OCI-M2 (cell line): ENCODE results near the gene TMEM176A.
"Not testable (repeated sequence)": the region's sequence is repeated elsewhere in the genome, so short reads cannot be mapped to it uniquely, and the experiment has no call there.

Source experiments
- DNase-seq: peaks from one replicate; lab custom pipeline; 2025; ENCODE audit not compliant: unreplicated experiment; lab: John Stamatoyannopoulos, UW

Gene TMEM176A, protein sequence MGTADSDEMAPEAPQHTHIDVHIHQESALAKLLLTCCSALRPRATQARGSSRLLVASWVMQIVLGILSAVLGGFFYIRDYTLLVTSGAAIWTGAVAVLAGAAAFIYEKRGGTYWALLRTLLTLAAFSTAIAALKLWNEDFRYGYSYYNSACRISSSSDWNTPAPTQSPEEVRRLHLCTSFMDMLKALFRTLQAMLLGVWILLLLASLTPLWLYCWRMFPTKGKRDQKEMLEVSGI

GRCh38 chr7:150800581-150801241, at the start of gene TMEM176A:
TMEM176A (plus strand) TSS chr7:150800769; CDS start chr7:150801551, 782 bp downstream.
- no peak for DNase-seq

DNA sequence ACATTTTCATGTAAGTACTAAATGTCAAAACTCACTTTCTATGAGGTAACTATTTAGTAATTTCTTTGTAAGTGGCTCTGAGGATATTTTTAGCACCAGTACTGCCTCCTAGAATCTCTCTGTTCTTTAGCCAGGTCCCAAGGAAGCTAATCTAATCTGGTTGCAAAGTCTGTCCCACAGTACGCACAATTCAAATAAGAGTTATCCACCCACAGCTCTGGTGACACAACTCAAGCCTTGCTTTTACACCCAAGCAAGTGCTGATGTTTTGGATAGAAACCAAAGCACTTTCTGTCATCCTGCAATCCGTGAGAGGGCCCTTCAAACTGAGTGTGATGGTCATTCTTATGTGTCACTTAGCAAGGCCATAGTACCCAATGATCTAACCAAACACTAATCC, 48.9 kb upstream of the TMEM176A start:
- DNase-seq, result no peak

- DNase-seq, result no peak
These were observed 47.3 kb upstream of the TMEM176A start for GRCh38 chr7:150753239-150753638.

DNA sequence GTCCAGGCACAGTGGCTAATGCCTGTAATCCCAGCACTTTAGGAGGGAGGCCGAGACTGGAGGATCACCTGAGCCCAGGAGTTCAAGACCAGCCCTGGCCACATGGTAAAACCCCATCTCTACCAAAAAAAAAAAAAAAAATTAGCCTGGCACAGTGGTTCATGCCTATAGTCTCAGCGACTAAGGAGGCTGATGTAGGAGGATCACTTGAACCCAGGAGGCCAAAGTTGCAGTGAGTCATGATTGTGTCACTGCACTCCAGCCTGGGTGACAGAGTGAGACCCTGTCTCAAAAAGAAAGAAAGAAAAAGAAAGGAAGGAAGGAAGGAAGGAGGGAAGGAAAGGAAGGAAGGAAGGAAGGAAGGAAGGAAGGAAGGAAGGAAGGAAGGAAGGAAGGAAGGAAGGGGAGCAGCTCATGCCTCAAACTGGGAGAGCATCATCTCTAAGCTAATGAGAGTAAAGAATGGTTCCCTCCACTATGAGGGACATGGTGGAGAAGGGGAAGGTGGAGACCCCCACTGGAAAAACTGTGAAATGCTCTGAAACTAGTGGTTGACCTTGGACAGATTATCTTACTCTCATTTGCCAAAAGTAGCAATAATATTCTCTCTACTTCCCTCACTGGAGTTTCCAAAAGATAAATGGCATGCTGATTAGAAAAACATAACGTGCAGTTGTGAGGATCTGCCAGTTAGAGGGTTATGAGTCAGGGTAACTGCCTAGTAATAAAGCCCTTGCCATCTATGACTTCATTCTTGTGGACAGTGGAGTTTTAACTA, 46.6 kb upstream of the TMEM176A start:
- no peak for DNase-seq

GRCh38 chr7:150754951-150755350, 45.6 kb upstream of the TMEM176A start:
- DNase-seq, result no peak

DNA sequence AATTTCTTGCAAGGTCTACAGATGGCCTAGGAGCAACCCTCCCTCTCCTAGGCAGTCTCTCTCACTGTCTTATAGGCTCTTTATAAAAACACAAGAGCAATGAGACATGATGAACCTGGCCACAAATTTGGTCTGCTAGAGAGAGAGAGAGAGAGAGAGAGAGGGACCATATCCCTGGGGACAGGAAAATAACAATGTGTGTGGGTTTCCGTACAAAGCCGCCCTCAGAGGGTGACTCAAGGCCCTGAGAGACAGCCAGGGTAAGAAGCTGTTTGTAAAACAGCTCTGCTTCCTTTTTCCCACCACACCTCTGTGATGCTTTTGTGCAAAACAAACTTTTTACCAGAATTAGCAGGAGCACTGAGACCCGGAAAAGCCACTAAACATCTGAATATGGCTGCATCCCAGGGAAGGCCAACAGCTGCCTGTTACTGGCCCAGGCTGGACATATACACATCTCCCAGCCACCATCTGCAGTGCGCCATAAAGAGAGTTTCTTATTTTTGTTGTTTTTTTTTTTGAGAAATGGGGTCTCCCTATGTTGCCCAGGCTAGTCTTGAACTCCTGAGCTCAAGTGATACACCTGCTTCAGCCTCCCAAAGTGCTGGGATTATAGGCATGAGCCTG, 45.0 kb upstream of the TMEM176A start:
- DNase-seq, result no peak

GRCh38 chr7:150756166-150756565, 44.4 kb upstream of the TMEM176A start:
- DNase-seq, result no peak

DNA sequence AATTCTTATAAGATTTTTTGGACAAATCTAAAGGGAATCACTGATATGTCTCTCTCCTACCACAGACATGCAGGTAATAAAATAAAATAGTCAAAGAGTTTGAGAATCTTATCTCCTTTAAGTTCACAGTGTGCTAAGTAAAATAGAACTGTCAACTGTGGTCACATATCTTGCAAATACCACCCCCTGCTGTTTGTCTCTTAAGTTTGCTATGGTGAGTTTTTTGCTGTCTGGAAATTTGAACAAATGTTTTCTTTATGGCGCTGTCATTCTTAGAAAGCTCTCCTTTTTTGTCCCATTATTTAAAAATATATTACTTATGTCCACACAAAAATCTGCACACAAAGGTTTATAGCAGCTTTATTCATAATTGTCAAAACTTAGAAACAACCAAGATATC, 43.7 kb upstream of the TMEM176A start:
- DNase-seq, result no peak

DNA sequence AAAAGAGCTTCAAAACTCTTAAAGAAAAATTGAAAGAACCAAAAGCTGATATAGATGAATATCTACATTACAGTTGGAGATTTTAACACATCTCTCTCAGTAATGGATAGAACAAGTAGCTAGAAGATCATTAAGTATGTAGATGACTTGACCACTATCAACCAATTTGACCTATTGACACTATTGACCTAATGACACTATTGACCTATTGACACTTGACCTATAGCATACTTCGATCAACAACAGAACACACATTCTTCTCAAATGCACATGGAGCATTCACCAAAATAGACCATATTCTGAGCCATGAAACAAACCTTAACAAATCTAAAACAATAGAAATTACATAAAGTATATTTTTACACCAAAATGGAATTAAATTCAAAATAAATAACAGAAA, 41.1 kb upstream of the TMEM176A start:
- no peak for DNase-seq

- no peak for DNase-seq
These were observed 34.2 kb upstream of the TMEM176A start for GRCh38 chr7:150766334-150766709.

- no peak for DNase-seq
These were observed 30.8 kb upstream of the TMEM176A start for GRCh38 chr7:150769768-150770167.

GRCh38 chr7:150774131-150774530, 26.4 kb upstream of the TMEM176A start:
- DNase-seq, result not testable (repeated sequence)

DNA sequence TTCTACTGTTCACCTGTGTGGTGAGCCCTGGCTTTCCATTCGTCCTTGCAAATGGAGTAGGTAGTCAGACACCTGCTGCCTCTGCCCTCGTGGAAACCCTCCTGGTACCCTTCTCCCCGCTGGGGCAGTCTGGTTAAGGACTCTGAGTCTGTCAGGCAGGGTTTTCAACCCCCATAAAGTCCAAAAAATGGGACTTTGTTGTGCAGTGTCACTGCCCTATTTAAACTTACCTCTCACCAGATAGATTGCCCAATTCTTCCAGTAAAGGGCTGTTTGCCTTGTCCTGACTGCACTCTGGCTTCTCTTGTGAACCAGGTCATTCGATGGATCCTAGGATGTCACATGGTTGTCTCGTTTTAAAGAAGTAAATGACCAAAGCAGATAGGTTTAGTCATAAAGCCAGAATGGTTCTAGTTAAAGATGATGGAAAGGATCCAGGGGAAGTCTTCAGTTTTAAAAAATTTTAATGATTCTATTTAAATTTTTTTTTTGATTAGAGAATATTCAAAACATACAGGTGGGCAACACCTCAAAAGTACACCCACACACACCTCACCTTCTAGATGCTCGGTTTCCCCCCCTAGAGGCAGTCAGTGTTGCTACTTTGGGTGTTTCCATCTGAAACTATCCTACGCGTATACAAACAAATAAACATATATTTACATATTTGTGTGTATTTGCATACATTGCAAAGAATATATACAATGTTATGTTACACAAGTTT, 22.4 kb upstream of the TMEM176A start:
- DNase-seq, result no peak

GRCh38 chr7:150778738-150779301, 21.7 kb upstream of the TMEM176A start:
- peak; percentile 64 for DNase-seq

DNA sequence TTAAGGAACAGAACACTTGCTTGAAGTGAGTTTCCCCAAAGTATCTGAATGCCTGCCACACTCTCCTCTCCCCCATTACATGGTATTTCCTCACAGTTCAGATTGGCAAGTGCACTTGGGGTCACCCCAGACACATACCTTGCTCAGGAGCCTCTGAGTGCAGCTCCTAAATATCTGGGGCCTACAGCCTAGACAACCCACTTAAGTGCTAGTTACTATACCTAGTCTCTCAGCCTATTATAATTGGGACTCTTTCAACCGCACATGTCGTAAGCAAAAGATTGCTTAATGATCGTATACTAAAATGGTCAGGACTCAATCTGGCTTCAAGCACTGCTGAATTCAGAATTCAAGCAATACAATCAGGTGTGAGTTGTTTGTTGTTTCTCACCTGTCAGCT, 20.3 kb upstream of the TMEM176A start:
- DNase-seq, result no peak

GRCh38 chr7:150781103-150781502, 19.5 kb upstream of the TMEM176A start:
- DNase-seq, result no peak

DNA sequence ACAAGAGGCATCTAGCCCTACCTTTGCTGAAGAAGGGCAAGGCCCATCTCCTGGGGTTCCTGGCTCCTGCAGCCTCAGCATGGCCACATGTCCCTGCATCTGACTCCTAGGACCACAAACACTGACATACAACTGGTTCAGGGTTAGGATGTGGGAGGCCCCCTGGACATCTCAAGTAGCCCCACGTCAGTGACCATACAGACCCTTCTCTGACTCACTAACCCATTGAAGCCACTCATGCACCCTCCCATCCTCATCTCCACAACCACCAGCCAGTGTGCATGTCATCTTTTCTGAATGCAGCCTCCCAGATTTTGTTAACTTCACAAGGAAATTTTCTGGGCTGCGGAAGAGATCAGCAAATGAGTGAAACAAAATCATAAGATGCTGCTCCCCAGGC, 18.6 kb upstream of the TMEM176A start:
- no peak for DNase-seq

DNA sequence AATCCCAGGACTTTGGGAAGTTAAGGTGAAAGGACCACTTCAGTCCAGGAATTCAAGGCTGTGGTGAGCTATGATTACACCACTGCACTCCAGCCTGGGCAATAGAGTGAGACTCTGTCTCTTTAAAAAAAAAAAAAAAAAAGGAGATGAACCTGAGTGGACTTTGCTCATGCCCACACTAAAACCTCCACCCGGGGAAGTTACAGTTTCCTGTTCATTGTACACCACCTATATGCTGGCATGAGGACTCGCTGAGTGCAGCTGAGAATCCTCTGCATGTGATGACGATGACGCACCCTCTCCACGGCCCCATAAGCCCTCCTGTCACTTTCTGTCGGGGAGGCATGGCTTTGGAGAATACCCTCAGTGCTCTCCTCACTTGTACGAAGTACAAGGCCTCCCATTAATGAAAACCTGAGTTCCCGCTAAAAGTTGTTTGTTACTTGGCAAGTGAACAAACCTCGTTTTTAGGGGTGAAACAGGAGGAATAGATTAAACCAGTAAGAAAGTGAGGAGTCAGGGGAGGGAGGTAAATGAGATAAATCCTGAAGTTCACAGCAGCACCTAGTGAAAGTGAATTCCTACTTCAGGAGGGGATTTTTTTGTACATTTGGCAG, 16.3 kb upstream of the TMEM176A start:
- no peak for DNase-seq

DNA sequence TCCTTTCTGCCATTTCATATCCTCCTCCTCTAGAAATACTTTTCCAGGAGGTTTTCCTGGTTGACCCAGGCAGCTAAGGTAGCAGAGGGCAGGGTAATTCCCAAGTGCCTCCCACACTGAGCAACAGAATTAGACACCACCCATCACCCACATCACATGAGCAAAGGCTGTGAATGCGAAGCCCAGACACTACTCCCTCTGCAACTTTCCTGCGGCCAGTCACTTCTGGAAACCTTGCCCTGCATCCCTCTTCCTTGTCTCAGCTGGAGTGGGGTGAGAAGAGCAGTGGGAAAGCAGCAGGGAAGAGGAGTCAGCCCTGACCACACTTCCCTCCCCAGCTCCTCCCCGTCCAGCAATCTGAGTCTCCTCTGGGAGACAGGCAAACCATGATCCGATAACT, 15.6 kb upstream of the TMEM176A start:
- no peak for DNase-seq
